ENCODE results near the gene LRRC74A.

LRRC74A gene

GRCh38 chr14:76902591-76902990, 76.4 kb downstream of the LRRC74A start:
- TF ChIP-seq CSRNP3 (CRISPR knock-in tag; IDR thresholded peaks at IDR 0.05) = no peak
- no peak for TF ChIP-seq ZNF8 (CRISPR knock-in tag; IDR thresholded peaks at IDR 0.05)
- TF ChIP-seq ESRRG (CRISPR knock-in tag; IDR thresholded peaks at IDR 0.05) = no peak
- no peak for TF ChIP-seq CSDC2 (CRISPR knock-in tag; IDR thresholded peaks at IDR 0.05)
- no peak for TF ChIP-seq TOX (CRISPR knock-in tag; IDR thresholded peaks at IDR 0.05; ENCODE audit: borderline replicate concordance)
- no peak for TF ChIP-seq OSR1 (CRISPR knock-in tag; IDR thresholded peaks at IDR 0.05)
- ATAC-seq = no peak

GRCh38 chr14:76904100-76904739, 78.0 kb downstream of the LRRC74A start:
- TF ChIP-seq BACH2 (CRISPR knock-in tag; IDR thresholded peaks at IDR 0.05; ENCODE audit: borderline replicate concordance) (no peak), RARB (CRISPR knock-in tag; IDR thresholded peaks at IDR 0.05) (no peak), ISL1 (CRISPR knock-in tag; IDR thresholded peaks at IDR 0.05) (no peak), CSRNP3 (CRISPR knock-in tag; IDR thresholded peaks at IDR 0.05) (no peak), ZNF8 (CRISPR knock-in tag; IDR thresholded peaks at IDR 0.05) (no peak), TOX (CRISPR knock-in tag; IDR thresholded peaks at IDR 0.05; ENCODE audit: borderline replicate concordance) (no peak)
- ATAC-seq = peak; percentile 75

- TF ChIP-seq ZNF565 (CRISPR knock-in tag; conservative IDR thresholded peaks at IDR 0.05; ENCODE audit: low read depth) = no peak
- peak; percentile 36 for TF ChIP-seq ISL1 (CRISPR knock-in tag; IDR thresholded peaks at IDR 0.05)
- TF ChIP-seq PATZ1 (CRISPR knock-in tag; IDR thresholded peaks at IDR 0.05; ENCODE audit: borderline replicate concordance) = no peak
- TF ChIP-seq CSDC2 (CRISPR knock-in tag; IDR thresholded peaks at IDR 0.05) = 0 out of 2 replicates have a peak, but pooled peaks have one; percentile 14
- TF ChIP-seq RARB (CRISPR knock-in tag; IDR thresholded peaks at IDR 0.05) = no peak
- no peak for TF ChIP-seq ZNF8 (CRISPR knock-in tag; IDR thresholded peaks at IDR 0.05)
- TF ChIP-seq PPARA (CRISPR knock-in tag; IDR thresholded peaks at IDR 0.05; ENCODE audit: borderline replicate concordance) = no peak
- TF ChIP-seq ZFP3 (CRISPR knock-in tag; IDR thresholded peaks at IDR 0.05) = no peak
- TF ChIP-seq GLIS3 (CRISPR knock-in tag; IDR thresholded peaks at IDR 0.05) = no peak
- TF ChIP-seq TOX (CRISPR knock-in tag; IDR thresholded peaks at IDR 0.05; ENCODE audit: borderline replicate concordance) = no peak
- TF ChIP-seq CSRNP3 (CRISPR knock-in tag; IDR thresholded peaks at IDR 0.05) = no peak
- TF ChIP-seq TCF4 (CRISPR knock-in tag; IDR thresholded peaks at IDR 0.05; ENCODE audit: borderline replicate concordance) = no peak
- no peak for TF ChIP-seq ZFP30 (CRISPR knock-in tag; IDR thresholded peaks at IDR 0.05)
- no peak for TF ChIP-seq TSHZ2 (CRISPR knock-in tag; IDR thresholded peaks at IDR 0.05)
- peak; percentile 83 for ATAC-seq
Measured at GRCh38 chr14:76904740-76905569, 78.7 kb downstream of the LRRC74A start.

Data from SK-N-SH treated with all-trans-retinoic acid at 6 μM for 48 hours (cell line).